Measurements from ENCODE around the gene SH2D6. TPM values are rescaled to one million over a fixed set of nuclear protein-coding genes. Genes with fewer than 3 reads are reported as not detected.

Gene SH2D6
- total and polyA plus RNA-seq, 7 donors, result 0.25 to 1.4 (median 0.70) TPM; not detected in 1

DNA sequence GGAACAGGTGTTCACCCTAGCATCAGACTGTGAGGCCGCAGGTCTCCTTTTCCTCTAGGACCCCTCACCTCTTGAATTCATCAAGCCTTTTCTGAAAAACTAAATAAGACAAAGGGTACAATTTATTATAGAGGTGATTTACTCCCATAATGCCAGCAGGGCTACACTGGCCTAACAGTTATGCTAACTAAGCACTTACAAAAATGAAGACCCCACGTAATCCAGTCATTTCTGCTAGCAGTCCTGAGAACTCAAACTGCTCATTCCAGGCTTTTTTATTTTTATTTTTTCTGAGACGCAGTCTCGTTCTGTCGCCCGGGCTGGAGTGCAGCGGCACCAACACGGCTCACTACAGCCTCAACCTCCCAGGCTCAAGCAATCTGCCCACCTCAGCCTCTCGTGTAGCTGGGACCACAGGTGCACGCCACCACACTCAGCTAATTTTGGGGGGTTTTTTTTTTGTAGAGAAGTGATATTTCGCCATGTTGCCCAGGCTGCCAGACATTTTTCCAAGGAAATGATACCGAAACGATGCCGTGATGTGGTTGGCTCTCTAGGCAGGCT lies 22.5 kb upstream of the SH2D6 start:
- intact Hi-C loops (cut with DNase I), result no loop called here
- Histone ChIP-seq H3K27ac (no peak overlapping the region), H3K36me3 (ENCODE audit: insufficient read depth in 1 of 2, low read depth in 1 of 2) (peaks cover 0 to 4% of the 10 kb centered on the region in 2 donors), H3K4me3 (no peak overlapping the region), H3K4me1 (peaks cover 11% of the 10 kb centered on the region), H3K9me3 (no peaks in the 10 kb centered on the region), H3K27me3 (ENCODE audit: insufficient read depth in 3 of 3, low read length in 2 of 3) (no peaks in the 10 kb centered on the region)
- ATAC-seq, result no peak
- 87 to 92% (median 89%) methylated on average over 14 of the region's 14 CpGs for WGBS, 3 donors
- TF ChIP-seq, protein P1, sequence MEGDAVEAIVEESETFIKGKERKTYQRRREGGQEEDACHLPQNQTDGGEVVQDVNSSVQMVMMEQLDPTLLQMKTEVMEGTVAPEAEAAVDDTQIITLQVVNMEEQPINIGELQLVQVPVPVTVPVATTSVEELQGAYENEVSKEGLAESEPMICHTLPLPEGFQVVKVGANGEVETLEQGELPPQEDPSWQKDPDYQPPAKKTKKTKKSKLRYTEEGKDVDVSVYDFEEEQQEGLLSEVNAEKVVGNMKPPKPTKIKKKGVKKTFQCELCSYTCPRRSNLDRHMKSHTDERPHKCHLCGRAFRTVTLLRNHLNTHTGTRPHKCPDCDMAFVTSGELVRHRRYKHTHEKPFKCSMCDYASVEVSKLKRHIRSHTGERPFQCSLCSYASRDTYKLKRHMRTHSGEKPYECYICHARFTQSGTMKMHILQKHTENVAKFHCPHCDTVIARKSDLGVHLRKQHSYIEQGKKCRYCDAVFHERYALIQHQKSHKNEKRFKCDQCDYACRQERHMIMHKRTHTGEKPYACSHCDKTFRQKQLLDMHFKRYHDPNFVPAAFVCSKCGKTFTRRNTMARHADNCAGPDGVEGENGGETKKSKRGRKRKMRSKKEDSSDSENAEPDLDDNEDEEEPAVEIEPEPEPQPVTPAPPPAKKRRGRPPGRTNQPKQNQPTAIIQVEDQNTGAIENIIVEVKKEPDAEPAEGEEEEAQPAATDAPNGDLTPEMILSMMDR (IDR thresholded peaks at IDR 0.05), result no peak
- DNase-seq, result no peak

DNA sequence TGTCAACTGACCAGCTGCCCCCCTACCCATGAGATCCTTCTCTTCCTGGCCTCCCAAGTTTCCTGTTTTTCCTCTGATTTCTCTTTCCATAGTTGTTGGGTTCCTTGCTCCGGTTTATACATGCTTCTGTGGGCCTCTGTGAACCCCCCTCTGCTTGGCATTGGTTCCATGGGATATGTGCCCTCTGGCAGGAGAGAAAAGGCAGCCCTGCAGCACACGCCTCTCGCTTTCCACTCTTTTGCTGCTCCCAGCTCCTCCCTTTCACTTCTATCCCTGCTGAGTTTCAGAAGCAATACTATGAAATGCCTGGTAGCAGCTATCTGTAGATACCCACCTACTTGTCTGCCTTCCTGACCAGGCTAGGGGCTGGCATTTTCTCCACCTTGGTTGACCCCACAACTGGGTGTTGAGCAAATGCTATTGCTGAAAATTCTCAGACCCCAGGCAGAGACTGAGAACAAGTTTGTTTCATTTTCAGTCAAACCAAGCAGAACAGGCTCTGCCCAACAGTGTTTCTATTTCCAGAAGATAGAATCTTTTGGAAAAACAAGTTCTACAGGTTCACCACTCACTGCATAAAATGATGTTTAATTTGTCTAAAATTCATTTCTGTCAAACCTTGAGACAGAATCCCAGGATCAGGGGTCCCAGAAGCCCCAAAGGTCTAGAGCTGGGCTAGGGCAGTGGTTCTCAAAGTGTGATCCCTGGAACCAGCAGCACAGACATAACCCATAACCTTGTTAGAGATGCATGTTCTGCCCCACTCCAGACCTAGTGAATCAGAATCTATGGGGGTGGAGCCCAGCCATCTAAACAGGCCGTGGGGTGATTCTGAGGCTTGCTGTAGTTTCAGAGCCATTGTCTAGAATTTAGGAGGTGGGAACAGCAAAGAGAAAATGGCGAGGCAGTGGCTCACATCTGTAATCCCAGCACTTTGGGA lies 21.7 kb upstream of the SH2D6 start:
- TF ChIP-seq, protein P1 (IDR thresholded peaks at IDR 0.05), result no peak
- ATAC-seq (no peak), DNase-seq (no peak)
- Histone ChIP-seq H3K27me3 (ENCODE audit: insufficient read depth in 3 of 3, low read length in 2 of 3) (no peaks in the 10 kb centered on the region), H3K36me3 (ENCODE audit: insufficient read depth in 1 of 2, low read depth in 1 of 2) (no peaks in the 10 kb centered on the region), H3K9me3 (no peaks in the 10 kb centered on the region), H3K4me3 (no peak overlapping the region), H3K27ac (no peak overlapping the region), H3K4me1 (peaks cover 11% of the 10 kb centered on the region)
- WGBS, 3 donors, result 64 to 81% (median 71%) methylated on average over 5 of the region's 5 CpGs
- intact Hi-C loops (cut with DNase I), result no loop called here

GRCh38 chr2:85397925-85398331 lies 20.6 kb upstream of the SH2D6 start:
- Histone ChIP-seq H3K9me3 (no peaks in the 10 kb centered on the region), H3K27ac (no peak overlapping the region), H3K4me3 (no peak overlapping the region), H3K27me3 (ENCODE audit: insufficient read depth in 3 of 3, low read length in 2 of 3) (no peaks in the 10 kb centered on the region), H3K4me1 (peaks cover 11% of the 10 kb centered on the region), H3K36me3 (ENCODE audit: insufficient read depth in 1 of 2, low read depth in 1 of 2) (no peaks in the 10 kb centered on the region)
- WGBS, 3 donors, result 69 to 79% (median 69%) methylated on average over 4 of the region's 4 CpGs
- no peak for DNase-seq
- peak in 1 of 4 donors; percentile 32 for ATAC-seq
- TF ChIP-seq, protein P1 (IDR thresholded peaks at IDR 0.05), result no peak
- intact Hi-C loops (cut with DNase I), result no loop called here

GRCh38 chr2:85398426-85399182 lies 19.9 kb upstream of the SH2D6 start:
- TF ChIP-seq, protein P1 (IDR thresholded peaks at IDR 0.05), result no peak
- no peak for DNase-seq
- no peaks in the 10 kb centered on the region for H3K9me3 ChIP-seq
- no peaks in the 10 kb centered on the region for H3K36me3 ChIP-seq (ENCODE audit: insufficient read depth in 1 of 2, low read depth in 1 of 2)
- no peaks in the 10 kb centered on the region for H3K27me3 ChIP-seq (ENCODE audit: insufficient read depth in 3 of 3, low read length in 2 of 3)
- H3K4me3 ChIP-seq, result no peak overlapping the region
- peaks cover 10% of the 10 kb centered on the region for H3K4me1 ChIP-seq
- H3K27ac ChIP-seq, result no peak overlapping the region
- WGBS, 3 donors, result 91 to 96% (median 95%) methylated on average over 7 to 8 of the region's 8 CpGs
- intact Hi-C loops (cut with DNase I), result no loop called here
- no peak for ATAC-seq
